ENCODE results near the gene HHATL.

DNA sequence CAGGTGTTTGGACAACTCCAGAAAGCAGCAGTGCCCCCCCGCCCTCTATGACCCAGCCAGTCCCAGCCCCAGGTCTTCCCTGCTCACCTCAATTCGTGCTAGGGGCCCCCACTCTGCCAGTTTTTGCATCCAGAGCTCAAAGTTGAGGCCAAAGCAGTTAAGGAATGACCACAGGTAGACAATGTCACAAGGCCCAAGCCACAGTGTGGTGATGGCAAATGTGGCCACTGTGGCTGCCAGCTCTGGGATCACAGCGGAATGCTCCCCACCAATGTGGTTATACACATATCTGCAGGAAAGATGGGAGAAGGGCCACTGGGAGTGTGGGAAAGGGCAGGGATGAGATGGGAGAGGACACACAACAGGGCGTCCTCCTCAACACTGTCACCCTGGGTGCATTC is 9.1 kb downstream of the HHATL start:
- TF ChIP-seq EZH2 (IDR thresholded peaks at IDR 0.05) = no peak
- no peak for TF ChIP-seq POLR2AphosphoS5 (IDR thresholded peaks at IDR 0.05; ENCODE audit: borderline replicate concordance, low read depth, low read length)
- TF ChIP-seq FOXP2 (optimal IDR thresholded peaks at IDR 0.05; ENCODE audit: control extremely low read depth, extremely low read length, insufficient read depth) = no peak
